DMS53 (cell line): Measurements from ENCODE around the gene SND1.

Experiments
- DNase-seq: peaks from one replicate; lab custom pipeline; 2025; lab: John Stamatoyannopoulos, UW

Gene SND1

GRCh38 chr7:127730658-127731276 lies 78.8 kb downstream of the SND1 start:
- DNase-seq, result no peak

- DNase-seq, result no peak
Measured at GRCh38 chr7:127731431-127732080, 79.6 kb downstream of the SND1 start.

GRCh38 chr7:127732306-127732705 lies 80.3 kb downstream of the SND1 start:
- no peak for DNase-seq

- no peak for DNase-seq
Measured at GRCh38 chr7:127733986-127734385, 82.0 kb downstream of the SND1 start.

GRCh38 chr7:127736511-127736910 lies 84.5 kb downstream of the SND1 start:
- DNase-seq, result no peak

- DNase-seq, result no peak
Measured at GRCh38 chr7:127738859-127739258, 86.9 kb downstream of the SND1 start.

GRCh38 chr7:127741764-127742375 lies 89.9 kb downstream of the SND1 start:
- DNase-seq, result no peak

- no peak for DNase-seq
Measured at GRCh38 chr7:127745445-127745844, 93.5 kb downstream of the SND1 start.

- DNase-seq, result peak; percentile 16
Measured at GRCh38 chr7:127751062-127751461, 99.1 kb downstream of the SND1 start.

GRCh38 chr7:127751490-127752448 lies 99.8 kb downstream of the SND1 start:
- peak; percentile 12 for DNase-seq

- no peak for DNase-seq
Measured at GRCh38 chr7:127752829-127753228, 100.8 kb downstream of the SND1 start.

GRCh38 chr7:127754457-127754856 lies 102.5 kb downstream of the SND1 start:
- DNase-seq, result no peak

- no peak for DNase-seq
Measured at GRCh38 chr7:127755521-127755920, 103.5 kb downstream of the SND1 start.

GRCh38 chr7:127755965-127756364 lies 104.0 kb downstream of the SND1 start:
- DNase-seq, result no peak

- DNase-seq, result peak; percentile 9
Measured at GRCh38 chr7:127758105-127758504, 106.1 kb downstream of the SND1 start.

GRCh38 chr7:127758845-127759244 lies 106.9 kb downstream of the SND1 start:
- no peak for DNase-seq

GRCh38 chr7:127759945-127760421 lies 108.0 kb downstream of the SND1 start:
- DNase-seq, result no peak

- DNase-seq, result peak; percentile 23
Measured at GRCh38 chr7:127760436-127761031, 108.5 kb downstream of the SND1 start.

GRCh38 chr7:127761196-127761595 lies 109.2 kb downstream of the SND1 start:
- DNase-seq, result no peak

GRCh38 chr7:127764681-127765080 lies 112.7 kb downstream of the SND1 start:
- no peak for DNase-seq

GRCh38 chr7:127765150-127765549 lies 113.2 kb downstream of the SND1 start:
- no peak for DNase-seq
